HEK293 (cell line): Measurements from ENCODE around the gene ZDHHC8.

Experiments
- CTCF ChIA-PET: fragments of 350-600 bp; formaldehyde crosslinking; extraction: SDS; loops from one replicate; lab custom pipeline; 2021; ENCODE audit warnings: antibody characterized with exemption; lab: Yijun Ruan, JAX
- POLR2A ChIA-PET: fragments of 300-600 bp; formaldehyde crosslinking; extraction: SDS; loops from one replicate; lab custom pipeline; 2020; ENCODE audit warnings: antibody characterized with exemption, inconsistent platforms; lab: Yijun Ruan, JAX
- H3K27ac ChIP-seq: fragments of 200-500 bp; sonication (Bioruptor generic); 2 replicates; pipeline ENCODE4 v1.5.1; 2014; ENCODE audit warnings: low read depth, low read length, control low read depth, inconsistent platforms; ENCODE audit errors: extremely low read depth
- H3K36me3 ChIP-seq, 2 experiments: fragments of 200-500 bp in 1 of 2; sonication (Bioruptor generic) in 1 of 2; 1 replicate in 1 of 2; 2 replicates in 1 of 2; pipeline ENCODE4 v1.5.1; 2014 to 2017; ENCODE audit warnings: inconsistent platforms in 2 of 2, low read length in 2 of 2; ENCODE audit not compliant: control insufficient read depth in 2 of 2, insufficient read depth in 1 of 2
- H3K4me1 ChIP-seq: fragments of 200-500 bp; sonication (Bioruptor generic); 2 replicates; pipeline ENCODE4 v1.5.1; 2014; ENCODE audit warnings: mild to moderate bottlenecking, low read length, inconsistent platforms; ENCODE audit not compliant: control insufficient read depth, insufficient read depth
- H3K4me3 ChIP-seq: 2 replicates; pipeline ENCODE4 v1.5.1; 2011; ENCODE audit warnings: low read depth, mild to moderate bottlenecking, control low read depth, low read length, moderate library complexity
- H3K9me3 ChIP-seq: fragments of 200-500 bp; sonication (Bioruptor generic); 2 replicates; pipeline ENCODE4 v1.5.1; 2014; ENCODE audit warnings: low read depth, low read length, inconsistent platforms; ENCODE audit not compliant: control insufficient read depth, insufficient read depth
- BCL11B ChIP-seq: fragments of 450-650 bp; formaldehyde crosslinking; IDR thresholded peaks from 2 replicates; pipeline ENCODE4 v1.5.1; 2016; ENCODE audit warnings: low read depth, missing biosample characterization, missing genetic modification characterization
- GLI4 ChIP-seq: fragments of 450-650 bp; formaldehyde crosslinking; IDR thresholded peaks from 2 replicates; pipeline ENCODE4 v1.5.1; 2016; ENCODE audit warnings: missing biosample characterization, missing genetic modification characterization
- GLIS1 ChIP-seq: fragments of 450-650 bp; formaldehyde crosslinking; IDR thresholded peaks from 2 replicates; pipeline ENCODE4 v1.5.1; 2016; ENCODE audit warnings: missing biosample characterization, missing genetic modification characterization
- GLIS2 ChIP-seq: fragments of 450-650 bp; formaldehyde crosslinking; IDR thresholded peaks from 2 replicates; pipeline ENCODE4 v1.5.1; 2016; ENCODE audit warnings: missing biosample characterization, missing genetic modification characterization
- ZFHX2 ChIP-seq: fragments of 450-650 bp; formaldehyde crosslinking; conservative IDR thresholded peaks from 2 replicates; pipeline ENCODE4 v1.5.1; 2016; ENCODE audit warnings: missing biosample characterization, missing genetic modification characterization
- ZNF10 ChIP-seq: fragments of 450-650 bp; formaldehyde crosslinking; IDR thresholded peaks from 2 replicates; pipeline ENCODE4 v1.5.1; 2017; ENCODE audit warnings: missing biosample characterization, missing genetic modification characterization
- ZNF184 ChIP-seq: fragments of 450-650 bp; IDR thresholded peaks from 2 replicates; pipeline ENCODE4 v1.5.1; 2018; ENCODE audit warnings: missing biosample characterization, mild to moderate bottlenecking, missing genetic modification characterization
- ZNF214 ChIP-seq: fragments of 450-650 bp; formaldehyde crosslinking; IDR thresholded peaks from 2 replicates; pipeline ENCODE4 v1.5.1; 2017; ENCODE audit warnings: missing biosample characterization, mild to moderate bottlenecking, missing genetic modification characterization, borderline replicate concordance
- ZNF324 ChIP-seq: fragments of 450-650 bp; formaldehyde crosslinking; IDR thresholded peaks from 2 replicates; pipeline ENCODE4 v1.5.1; 2016; ENCODE audit warnings: missing biosample characterization, missing genetic modification characterization
- ZNF48 ChIP-seq: fragments of 450-650 bp; formaldehyde crosslinking; IDR thresholded peaks from 2 replicates; pipeline ENCODE4 v1.5.1; 2016; ENCODE audit warnings: missing biosample characterization, missing genetic modification characterization
- TF ChIP-seq, protein P1 (sequence below): fragments of 450-650 bp; formaldehyde crosslinking; IDR thresholded peaks from 2 replicates; pipeline ENCODE4 v1.5.1; 2016; ENCODE audit warnings: missing biosample characterization, missing genetic modification characterization, borderline replicate concordance
- TF ChIP-seq, protein P2 (sequence below): fragments of 450-650 bp; formaldehyde crosslinking; IDR thresholded peaks from 2 replicates; pipeline ENCODE4 v1.5.1; 2016; ENCODE audit warnings: missing biosample characterization, missing genetic modification characterization
- TF ChIP-seq, protein P3 (sequence below): fragments of 450-650 bp; formaldehyde crosslinking; IDR thresholded peaks from 2 replicates; pipeline ENCODE4 v1.5.1; 2016; ENCODE audit warnings: missing biosample characterization, missing genetic modification characterization
- TF ChIP-seq, protein P4 (sequence below): fragments of 450-650 bp; formaldehyde crosslinking; IDR thresholded peaks from 2 replicates; pipeline ENCODE4 v1.5.1; 2016; ENCODE audit warnings: missing biosample characterization, missing genetic modification characterization
- TF ChIP-seq, protein P5 (sequence below): fragments of 450-650 bp; formaldehyde crosslinking; IDR thresholded peaks from 2 replicates; pipeline ENCODE4 v1.5.1; 2017; ENCODE audit warnings: missing biosample characterization, missing genetic modification characterization
- TF ChIP-seq, protein P6 (sequence below): fragments of 450-650 bp; formaldehyde crosslinking; IDR thresholded peaks from 2 replicates; pipeline ENCODE4 v1.5.1; 2016; ENCODE audit warnings: missing biosample characterization, missing genetic modification characterization

Gene ZDHHC8

DNA sequence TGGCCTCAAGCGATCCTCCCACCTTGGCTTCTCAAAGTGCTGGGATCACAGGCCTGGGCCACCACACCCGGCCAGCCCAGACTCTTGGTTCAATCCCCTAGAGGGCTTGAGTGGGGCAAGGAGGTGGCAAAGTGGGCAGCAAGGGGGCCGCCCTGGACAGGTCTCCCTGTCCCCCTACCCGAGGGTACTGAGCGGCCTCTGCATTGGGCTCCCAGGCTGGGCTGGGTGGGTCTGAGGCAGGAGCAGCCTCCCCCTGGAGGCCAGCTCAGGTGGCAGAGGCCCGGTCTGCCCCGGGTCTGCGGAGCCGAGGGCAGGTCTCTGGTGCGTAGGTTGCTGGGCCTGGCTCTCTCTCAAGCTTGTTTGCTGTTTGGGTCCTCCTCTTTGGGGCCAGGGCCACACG lies 41.6 kb downstream of the ZDHHC8 start (continued):
- no peak for TF ChIP-seq ZNF10
- TF ChIP-seq GLI4 (tag by site-specific recombination), result no peak
- TF ChIP-seq, protein P1, sequence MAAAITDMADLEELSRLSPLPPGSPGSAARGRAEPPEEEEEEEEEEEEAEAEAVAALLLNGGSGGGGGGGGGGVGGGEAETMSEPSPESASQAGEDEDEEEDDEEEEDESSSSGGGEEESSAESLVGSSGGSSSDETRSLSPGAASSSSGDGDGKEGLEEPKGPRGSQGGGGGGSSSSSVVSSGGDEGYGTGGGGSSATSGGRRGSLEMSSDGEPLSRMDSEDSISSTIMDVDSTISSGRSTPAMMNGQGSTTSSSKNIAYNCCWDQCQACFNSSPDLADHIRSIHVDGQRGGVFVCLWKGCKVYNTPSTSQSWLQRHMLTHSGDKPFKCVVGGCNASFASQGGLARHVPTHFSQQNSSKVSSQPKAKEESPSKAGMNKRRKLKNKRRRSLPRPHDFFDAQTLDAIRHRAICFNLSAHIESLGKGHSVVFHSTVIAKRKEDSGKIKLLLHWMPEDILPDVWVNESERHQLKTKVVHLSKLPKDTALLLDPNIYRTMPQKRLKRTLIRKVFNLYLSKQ, result no peak
- TF ChIP-seq, protein P2, sequence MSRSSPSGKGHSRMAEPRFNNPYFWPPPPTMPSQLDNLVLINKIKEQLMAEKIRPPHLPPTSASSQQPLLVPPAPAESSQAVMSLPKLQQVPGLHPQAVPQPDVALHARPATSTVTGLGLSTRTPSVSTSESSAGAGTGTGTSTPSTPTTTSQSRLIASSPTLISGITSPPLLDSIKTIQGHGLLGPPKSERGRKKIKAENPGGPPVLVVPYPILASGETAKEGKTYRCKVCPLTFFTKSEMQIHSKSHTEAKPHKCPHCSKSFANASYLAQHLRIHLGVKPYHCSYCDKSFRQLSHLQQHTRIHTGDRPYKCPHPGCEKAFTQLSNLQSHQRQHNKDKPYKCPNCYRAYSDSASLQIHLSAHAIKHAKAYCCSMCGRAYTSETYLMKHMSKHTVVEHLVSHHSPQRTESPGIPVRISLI (tag by site-specific recombination), result no peak
- TF ChIP-seq ZNF184 (tag by site-specific recombination), result no peak
- TF ChIP-seq, protein P3, sequence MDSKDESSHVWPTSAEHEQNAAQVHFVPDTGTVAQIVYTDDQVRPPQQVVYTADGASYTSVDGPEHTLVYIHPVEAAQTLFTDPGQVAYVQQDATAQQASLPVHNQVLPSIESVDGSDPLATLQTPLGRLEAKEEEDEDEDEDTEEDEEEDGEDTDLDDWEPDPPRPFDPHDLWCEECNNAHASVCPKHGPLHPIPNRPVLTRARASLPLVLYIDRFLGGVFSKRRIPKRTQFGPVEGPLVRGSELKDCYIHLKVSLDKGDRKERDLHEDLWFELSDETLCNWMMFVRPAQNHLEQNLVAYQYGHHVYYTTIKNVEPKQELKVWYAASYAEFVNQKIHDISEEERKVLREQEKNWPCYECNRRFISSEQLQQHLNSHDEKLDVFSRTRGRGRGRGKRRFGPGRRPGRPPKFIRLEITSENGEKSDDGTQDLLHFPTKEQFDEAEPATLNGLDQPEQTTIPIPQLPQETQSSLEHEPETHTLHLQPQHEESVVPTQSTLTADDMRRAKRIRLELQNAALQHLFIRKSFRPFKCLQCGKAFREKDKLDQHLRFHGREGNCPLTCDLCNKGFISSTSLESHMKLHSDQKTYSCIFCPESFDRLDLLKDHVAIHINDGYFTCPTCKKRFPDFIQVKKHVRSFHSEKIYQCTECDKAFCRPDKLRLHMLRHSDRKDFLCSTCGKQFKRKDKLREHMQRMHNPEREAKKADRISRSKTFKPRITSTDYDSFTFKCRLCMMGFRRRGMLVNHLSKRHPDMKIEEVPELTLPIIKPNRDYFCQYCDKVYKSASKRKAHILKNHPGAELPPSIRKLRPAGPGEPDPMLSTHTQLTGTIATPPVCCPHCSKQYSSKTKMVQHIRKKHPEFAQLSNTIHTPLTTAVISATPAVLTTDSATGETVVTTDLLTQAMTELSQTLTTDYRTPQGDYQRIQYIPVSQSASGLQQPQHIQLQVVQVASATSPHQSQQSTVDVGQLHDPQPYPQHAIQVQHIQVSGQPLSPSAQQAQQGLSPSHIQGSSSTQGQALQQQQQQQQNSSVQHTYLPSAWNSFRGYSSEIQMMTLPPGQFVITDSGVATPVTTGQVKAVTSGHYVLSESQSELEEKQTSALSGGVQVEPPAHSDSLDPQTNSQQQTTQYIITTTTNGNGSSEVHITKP, result no peak
- TF ChIP-seq, protein P4, sequence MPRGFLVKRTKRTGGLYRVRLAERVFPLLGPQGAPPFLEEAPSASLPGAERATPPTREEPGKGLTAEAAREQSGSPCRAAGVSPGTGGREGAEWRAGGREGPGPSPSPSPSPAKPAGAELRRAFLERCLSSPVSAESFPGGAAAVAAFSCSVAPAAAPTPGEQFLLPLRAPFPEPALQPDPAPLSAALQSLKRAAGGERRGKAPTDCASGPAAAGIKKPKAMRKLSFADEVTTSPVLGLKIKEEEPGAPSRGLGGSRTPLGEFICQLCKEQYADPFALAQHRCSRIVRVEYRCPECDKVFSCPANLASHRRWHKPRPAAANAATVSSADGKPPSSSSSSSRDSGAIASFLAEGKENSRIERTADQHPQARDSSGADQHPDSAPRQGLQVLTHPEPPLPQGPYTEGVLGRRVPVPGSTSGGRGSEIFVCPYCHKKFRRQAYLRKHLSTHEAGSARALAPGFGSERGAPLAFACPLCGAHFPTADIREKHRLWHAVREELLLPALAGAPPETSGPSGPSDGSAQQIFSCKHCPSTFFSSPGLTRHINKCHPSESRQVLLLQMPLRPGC, result no peak
- TF ChIP-seq ZNF48 (tag by site-specific recombination), result no peak
- no peak for TF ChIP-seq ZNF324
- TF ChIP-seq BCL11B (tag by site-specific recombination), result no peak

DNA sequence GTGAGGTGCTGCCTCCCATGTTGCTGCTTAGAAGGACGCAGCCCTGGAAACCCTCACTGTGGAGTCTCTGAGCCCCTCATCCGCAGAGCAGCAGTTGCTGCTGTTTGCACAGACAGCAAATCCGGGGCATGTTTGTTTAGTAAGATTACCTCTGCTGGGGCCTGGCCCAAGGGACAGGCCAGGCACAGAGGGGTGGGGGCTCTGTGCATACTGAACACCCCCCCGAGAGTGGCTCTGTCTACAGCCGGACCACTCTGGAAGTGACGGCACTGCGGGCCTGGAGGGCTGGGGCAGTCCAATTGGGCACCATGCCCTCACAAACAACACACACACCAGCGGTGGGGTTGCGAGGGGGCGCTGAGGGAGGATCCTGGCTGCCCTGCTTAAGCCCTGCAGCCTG lies 42.2 kb downstream of the ZDHHC8 start:
- CTCF ChIA-PET, result interaction anchor here (1.1 kb wide), 1 partner anchor 16 kb away, joined by 3 read pairs; no protein-coding TSS in a partner anchor
- POLR2A ChIA-PET, result no interaction called here
- no peaks in the 10 kb centered on the region for H3K9me3 ChIP-seq
- no peaks in the 10 kb centered on the region for H3K36me3 ChIP-seq
- H3K4me1 ChIP-seq, result peaks cover 2% of the 10 kb centered on the region; the same call in 1 of the 2 replicates
- H3K4me3 ChIP-seq, result no peak overlapping the region
- no peak overlapping the region for H3K27ac ChIP-seq
- TF ChIP-seq, protein P5, sequence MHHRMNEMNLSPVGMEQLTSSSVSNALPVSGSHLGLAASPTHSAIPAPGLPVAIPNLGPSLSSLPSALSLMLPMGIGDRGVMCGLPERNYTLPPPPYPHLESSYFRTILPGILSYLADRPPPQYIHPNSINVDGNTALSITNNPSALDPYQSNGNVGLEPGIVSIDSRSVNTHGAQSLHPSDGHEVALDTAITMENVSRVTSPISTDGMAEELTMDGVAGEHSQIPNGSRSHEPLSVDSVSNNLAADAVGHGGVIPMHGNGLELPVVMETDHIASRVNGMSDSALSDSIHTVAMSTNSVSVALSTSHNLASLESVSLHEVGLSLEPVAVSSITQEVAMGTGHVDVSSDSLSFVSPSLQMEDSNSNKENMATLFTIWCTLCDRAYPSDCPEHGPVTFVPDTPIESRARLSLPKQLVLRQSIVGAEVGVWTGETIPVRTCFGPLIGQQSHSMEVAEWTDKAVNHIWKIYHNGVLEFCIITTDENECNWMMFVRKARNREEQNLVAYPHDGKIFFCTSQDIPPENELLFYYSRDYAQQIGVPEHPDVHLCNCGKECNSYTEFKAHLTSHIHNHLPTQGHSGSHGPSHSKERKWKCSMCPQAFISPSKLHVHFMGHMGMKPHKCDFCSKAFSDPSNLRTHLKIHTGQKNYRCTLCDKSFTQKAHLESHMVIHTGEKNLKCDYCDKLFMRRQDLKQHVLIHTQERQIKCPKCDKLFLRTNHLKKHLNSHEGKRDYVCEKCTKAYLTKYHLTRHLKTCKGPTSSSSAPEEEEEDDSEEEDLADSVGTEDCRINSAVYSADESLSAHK (tag by site-specific recombination), result peak; percentile 64
- peak; percentile 54 for TF ChIP-seq GLIS1 (tag by site-specific recombination)
- TF ChIP-seq, protein P6, sequence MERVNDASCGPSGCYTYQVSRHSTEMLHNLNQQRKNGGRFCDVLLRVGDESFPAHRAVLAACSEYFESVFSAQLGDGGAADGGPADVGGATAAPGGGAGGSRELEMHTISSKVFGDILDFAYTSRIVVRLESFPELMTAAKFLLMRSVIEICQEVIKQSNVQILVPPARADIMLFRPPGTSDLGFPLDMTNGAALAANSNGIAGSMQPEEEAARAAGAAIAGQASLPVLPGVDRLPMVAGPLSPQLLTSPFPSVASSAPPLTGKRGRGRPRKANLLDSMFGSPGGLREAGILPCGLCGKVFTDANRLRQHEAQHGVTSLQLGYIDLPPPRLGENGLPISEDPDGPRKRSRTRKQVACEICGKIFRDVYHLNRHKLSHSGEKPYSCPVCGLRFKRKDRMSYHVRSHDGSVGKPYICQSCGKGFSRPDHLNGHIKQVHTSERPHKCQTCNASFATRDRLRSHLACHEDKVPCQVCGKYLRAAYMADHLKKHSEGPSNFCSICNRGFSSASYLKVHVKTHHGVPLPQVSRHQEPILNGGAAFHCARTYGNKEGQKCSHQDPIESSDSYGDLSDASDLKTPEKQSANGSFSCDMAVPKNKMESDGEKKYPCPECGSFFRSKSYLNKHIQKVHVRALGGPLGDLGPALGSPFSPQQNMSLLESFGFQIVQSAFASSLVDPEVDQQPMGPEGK (tag by site-specific recombination), result peak; percentile 27; the same call in 1 of the 2 replicates
- TF ChIP-seq ZNF214 (tag by site-specific recombination), result no peak
- TF ChIP-seq ZFHX2 (tag by site-specific recombination), result no peak
- peak; percentile 41; the same call in 1 of the 2 replicates for TF ChIP-seq GLIS2 (tag by site-specific recombination)
